Mucosa of gallbladder (tissue), 1 donor: ENCODE data around the gene ACAD10. TPM values are rescaled to one million over a fixed set of nuclear protein-coding genes. Genes with fewer than 3 reads are reported as not detected.
"Not testable (repeated sequence)": the region's sequence is repeated elsewhere in the genome, so short reads cannot be mapped to it uniquely, and the experiment has no call there.

Experiments used
- DNase-seq: peaks from one replicate; pipeline ENCODE4 v3.0.0-alpha.2; 2020; ENCODE audit warnings: low spot score
- total RNA-seq: library from RNA; stranded (reverse); gene quantifications from one replicate; pipeline ENCODE4 v1.2.1, GENCODE V29; 2021
- donor health status: DM: no; HTN: no; CAD: no.

Gene ACAD10
- total RNA-seq, 1 donor from 2014 or later: 34.2 TPM

DNA sequence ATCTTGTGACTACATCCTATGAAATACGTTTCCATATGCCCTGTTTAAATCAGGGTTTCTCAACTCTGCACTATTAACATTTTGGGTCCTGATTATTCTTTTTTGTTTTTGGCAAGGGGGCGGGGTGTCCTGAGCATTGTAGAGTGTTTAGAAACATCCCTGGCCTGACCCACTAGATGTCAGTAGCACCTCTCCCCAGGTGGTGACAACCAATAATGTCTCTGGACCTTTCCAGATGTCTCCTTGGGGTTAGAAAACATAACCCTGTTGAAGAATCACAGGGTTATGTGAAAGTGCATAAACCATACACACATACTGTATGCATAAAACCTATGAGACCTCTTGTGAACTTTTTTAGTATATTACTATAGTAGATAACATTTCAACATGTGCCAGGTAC is 1.4 kb downstream of the ACAD10 start:
- no peak for DNase-seq

DNA sequence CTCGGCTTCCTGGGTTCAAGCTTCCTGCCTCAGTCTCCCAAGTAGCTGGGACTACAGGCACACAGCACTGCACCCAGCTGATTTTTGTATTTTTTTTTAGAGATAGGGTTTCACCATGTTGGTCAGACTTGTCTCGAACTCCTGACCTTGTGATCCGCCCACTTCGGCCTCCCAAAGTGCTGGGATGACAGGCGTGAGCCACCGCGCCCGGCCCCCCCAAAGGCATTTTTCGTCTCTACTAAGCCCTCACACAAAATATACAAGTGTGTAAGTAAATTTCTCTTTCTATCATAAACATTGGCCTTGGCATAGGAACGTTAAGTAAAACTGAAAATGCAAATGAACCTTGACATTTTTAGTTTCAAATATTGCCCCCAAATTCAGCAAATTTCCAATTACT is 2.1 kb downstream of the ACAD10 start:
- DNase-seq: no peak

DNA sequence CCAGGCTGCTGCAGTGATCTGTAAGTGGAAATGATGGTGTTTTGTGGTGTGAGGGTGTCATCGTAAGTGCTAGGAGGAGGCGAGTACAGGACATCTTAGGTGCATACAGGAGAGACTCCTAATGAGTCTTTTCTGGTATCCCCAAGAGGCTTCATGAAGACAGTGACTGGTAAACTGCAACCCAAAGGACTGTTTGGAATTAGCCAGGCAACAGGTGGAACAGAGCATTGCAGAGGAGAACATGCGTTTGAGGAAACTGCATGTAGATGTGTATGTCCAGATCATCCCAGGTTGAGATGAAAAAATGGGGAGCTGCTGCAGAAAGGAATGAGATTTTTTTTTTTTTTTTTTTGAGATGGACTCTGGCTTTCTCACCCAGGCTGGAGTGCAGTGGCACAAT is 5.4 kb downstream of the ACAD10 start:
- DNase-seq: no peak

DNA sequence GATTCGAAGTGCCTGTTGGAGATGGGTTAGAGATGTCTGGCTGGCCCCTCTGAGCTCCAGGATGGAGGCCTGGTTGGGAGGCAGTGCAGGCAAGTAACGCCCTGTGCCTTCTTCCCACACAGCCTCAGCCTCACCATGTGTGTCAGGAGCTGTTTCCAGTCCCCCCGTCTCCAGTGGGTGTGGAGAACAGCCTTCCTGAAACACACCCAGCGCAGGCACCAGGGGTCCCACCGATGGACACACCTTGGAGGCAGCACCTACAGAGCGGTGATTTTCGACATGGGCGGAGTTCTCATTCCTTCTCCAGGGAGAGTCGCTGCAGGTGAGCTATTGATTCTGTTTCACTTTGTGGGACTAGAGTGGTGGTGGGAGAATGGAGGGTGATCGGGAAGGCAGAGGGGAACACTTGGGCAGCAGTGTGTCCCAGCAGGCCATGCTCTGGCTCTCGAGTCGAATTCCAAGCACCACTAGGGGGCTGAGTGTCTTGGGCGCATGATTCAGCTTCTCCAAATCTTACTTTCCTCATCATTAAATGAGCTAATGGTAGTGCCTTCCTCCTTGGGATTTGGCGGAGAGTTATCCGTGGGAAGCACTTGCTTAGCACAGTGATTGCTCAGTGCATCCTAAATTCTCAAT is 6.8 kb downstream of the ACAD10 start:
- no peak for DNase-seq

DNA sequence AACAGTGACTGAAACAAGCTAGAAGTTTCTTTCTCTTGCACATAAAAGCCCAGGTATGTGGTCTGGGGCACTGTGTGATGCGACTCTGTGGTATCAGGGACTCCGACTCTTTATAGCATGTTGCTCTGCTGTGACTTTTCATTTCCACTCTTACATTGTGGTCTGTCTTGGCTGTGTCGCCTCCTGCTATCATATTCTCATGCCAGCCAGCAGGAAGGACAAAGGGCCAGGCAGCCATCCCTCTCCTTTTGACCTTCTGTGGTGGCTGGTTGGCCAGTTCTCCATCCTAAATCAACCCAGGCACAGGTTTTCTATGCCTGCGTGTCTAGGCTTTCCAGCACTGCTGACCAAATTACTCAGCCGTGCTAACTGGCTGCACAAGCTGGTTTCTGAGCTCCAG is 8.0 kb downstream of the ACAD10 start:
- no peak for DNase-seq

DNA sequence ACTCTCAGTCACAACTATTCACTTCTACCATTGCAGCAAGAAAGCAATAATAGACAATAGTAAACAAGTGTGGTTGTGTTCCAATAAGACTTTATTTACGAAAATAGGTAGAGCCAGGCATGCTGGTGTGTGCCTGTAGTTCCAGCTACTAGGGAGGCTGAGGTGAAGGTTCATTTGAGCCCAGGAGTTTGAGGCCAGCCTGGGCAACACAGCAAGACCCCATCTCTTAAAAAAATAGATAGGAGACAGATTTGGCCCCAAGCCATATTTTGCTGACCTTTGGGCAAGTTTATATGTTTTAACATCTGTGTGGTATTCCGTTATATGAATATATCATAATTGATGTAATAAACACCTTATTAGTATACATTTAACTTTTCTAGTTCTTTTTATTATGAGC is 14.1 kb downstream of the ACAD10 start:
- DNase-seq: no peak

DNA sequence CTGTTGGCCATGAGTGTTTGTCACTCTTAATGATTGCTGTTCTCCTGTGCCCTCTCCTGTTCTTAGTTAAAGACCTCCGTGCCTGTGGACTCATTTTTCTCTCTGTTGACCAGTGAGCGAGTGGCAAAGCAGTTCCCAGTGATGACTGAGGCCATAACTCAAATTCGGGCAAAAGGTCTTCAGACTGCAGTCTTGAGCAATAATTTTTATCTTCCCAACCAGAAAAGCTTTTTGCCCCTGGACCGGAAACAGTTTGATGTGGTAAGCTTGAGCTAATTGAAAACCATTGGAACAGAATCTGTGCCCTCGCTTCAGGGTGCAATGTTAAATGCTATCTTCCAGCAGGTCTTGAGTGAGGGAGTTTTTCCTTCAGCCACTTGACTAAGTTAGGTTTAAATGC is 19.8 kb downstream of the ACAD10 start:
- no peak for DNase-seq

DNA sequence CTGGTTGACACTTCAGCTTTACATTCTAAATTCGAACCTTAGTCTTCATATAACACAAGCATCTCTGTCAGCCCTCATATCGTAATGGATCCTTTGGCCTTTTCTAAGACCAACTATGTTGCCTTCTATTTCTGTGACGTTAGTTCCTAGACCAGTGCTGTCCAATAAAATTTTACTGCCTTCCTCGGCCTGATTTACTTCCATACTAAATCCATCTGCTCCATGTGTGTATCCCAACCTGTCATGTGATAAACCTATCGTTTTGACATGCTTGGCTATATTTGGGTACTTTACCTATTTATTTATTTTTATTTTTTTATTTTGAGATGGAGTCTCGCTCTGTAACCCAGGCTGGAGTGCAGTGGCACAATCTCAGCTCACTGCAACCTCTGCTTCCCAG is 20.3 kb downstream of the ACAD10 start:
- no peak for DNase-seq

DNA sequence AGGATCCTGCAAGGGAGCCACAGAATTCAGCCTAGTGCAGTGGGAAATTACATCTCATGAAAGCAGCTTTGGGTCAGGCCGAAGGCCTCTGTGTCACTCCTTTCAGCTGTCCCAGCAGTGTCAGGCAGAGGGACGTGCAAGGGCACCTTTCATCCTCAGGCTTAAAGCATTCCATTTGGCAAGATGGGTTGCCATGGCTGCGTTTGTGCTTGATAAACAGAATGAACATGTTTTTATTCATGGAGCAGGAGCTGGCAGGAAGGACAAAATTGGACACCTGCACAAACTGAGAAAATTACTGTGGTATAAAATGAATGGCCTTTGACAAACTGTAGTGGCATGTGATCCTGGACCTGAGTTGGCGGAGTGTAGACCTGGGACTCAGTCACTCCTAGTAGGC is 29.4 kb downstream of the ACAD10 start:
- no peak for DNase-seq

DNA sequence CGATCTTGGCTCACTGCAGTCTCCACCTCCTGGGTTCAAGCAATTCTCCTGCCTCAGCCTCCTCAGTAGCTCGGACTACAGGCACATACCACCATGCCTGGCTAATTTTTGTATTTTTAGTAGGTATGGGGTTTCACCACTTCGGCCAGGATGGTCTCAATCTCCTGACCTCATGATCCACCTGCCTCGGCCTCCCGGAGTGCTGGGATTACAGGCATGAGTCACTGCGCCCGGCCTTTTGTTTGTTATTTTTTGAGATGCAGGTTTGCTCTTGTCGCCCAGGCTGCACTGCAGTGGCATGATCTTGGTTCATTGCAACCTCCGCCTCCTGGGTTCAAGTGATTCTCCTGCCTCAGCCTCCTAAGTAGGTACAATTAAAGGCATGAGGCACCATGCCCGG is 33.5 kb downstream of the ACAD10 start:
- not testable (repeated sequence) for DNase-seq

DNA sequence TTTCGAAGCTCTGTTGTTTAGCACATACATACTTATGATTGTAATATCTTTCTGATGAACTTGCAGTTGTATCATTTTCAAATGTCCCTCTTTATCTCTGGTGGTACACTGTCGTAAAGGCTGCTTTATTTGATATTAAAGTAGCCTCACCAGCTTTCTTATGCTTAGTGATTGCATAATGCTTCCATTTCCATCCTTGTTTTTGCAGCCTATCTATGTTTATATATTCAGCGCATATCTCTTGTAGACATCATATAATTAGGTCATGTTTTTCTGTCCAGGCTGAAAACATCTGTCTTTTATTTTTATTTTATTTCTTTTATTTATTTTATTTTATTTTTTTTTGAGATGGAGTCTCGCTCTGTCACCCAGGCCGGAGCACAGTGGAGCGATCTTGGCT is 34.6 kb downstream of the ACAD10 start:
- DNase-seq: no peak

DNA sequence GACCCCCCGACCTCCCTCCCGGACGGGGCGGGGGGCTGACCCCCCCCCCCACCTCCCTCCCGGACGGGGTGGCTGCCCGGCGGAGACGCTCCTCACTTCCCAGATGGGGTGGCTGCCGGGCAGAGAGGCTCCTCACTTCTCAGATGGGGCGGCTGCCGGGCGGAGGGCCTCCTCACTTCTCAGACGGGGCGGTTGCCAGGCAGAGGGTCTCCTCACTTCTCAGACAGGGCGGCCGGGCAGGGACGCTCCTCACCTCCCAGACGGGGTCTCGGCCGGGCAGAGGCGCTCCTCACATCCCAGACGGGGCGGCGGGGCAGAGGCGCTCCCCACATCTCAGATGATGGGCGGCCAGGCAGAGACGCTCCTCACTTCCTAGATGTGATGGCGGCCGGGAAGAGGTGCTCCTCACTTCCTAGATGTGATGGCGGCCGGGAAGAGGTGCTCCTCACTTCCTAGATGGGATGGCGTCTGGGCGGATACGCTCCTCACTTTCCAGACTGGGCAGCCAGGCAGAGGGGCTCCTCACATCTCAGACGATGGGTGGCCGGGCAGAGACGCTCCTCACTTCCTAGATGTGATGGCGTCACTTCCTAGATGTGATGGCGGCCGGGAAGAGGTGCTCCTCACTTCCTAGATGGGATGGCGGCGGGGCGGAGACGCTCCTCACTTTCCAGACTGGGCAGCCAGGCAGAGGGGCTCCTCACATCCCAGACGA is 38.0 kb downstream of the ACAD10 start:
- not testable (repeated sequence) for DNase-seq

DNA sequence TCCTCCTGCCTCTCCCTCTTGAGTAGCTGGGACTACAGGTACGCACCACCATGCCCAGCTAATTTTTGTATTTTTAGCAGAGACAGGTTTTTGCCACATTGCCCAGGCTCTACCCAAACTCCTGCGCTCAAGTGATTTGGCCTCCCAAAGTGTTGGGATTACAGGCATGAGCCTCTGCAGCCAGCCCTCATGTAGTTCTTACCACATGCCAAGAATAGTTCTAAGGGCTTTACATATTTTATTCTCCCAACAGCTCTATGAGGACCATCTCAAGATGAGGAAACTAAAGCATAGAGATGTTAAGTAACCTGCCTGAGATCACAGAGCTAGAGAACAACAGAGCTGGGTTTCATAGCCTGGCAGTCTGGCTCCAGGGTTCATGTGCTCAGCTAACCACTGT is 42.9 kb downstream of the ACAD10 start:
- DNase-seq: no peak

DNA sequence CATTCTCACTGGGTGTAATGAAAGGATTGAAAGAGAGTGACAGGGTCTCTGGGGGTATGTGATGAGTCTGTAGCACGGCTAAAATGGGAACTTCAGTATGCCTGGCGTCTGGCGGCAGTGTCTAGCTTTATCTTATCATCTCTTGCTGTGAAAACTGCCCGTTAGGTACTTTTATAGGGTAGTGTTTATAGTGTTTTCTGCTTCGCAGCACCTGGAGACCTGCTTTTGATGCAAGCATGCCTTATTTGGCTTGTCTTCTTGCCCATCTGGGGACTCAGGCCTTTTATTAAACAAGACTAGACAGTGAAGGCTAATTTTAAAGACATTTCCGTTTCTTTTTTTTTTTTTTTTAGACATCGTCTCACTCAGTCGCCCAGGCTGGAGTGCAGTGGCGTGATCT is 44.6 kb downstream of the ACAD10 start:
- DNase-seq: no peak

DNA sequence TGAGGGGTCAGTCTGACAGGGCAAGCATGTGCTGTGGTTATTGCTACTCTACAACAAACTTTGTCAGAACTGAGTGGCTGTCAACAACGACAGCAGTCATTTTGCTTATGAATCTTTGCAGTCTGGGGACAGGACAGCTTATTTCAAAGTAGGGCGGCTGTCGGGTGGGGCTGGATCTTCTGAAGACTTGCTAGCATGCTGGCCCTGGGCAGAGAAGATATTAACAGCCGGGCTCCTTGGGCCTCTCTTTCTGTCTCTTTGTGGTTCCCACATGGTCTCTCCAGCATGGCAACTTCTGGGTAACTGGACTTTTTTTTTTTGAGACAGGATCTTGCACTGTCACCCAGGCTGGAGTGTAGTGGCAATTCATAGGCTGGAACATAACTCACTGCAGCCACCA is 46.9 kb downstream of the ACAD10 start:
- DNase-seq: no peak

DNA sequence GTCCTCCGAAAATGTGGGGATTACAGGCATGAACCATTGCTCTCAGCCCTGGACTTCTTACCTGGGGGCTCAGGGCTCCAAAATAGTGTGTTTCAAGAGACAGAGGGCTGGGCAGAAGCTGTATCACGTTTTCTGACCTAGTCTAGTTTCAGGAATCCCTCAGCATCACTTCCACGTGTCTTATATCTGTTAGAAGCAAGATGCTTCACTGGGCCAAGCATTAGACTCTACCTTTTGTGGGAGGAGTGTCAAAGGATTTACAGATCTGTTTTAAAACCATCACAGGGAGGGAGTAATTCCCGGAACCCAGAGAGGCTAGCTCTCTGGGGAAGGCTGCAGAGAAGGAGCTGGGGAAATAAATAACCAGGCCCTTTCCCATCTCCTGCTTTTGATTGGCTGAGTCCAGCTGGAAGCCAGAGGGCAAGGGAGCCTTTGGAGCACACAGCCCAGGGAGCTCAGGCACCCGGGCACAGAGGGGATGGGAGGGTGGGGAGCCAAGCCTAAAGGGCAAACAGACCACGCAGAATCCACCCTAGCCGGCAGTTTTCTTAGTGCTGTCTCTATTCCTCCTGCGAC is 47.6 kb downstream of the ACAD10 start:
- no peak for DNase-seq

DNA sequence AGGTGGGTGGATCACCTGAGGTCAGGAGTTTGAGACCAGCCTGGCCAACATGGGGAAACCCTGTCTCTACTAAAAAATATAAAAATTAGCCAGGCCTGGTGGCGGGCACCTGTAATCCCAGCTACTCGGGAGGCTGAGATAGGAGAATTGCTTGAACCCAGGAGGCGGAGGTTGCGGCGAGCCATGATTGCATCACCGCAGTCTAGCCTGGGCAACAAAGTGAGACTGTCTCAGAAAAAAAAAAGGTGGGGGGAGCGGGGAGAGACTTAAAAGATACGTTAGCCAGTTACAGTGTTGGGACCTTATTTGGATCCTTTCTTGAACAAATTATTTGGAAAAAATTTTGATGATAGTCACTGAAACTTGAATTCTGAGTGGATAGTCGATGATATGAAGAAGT is 53.7 kb downstream of the ACAD10 start:
- not testable (repeated sequence) for DNase-seq

DNA sequence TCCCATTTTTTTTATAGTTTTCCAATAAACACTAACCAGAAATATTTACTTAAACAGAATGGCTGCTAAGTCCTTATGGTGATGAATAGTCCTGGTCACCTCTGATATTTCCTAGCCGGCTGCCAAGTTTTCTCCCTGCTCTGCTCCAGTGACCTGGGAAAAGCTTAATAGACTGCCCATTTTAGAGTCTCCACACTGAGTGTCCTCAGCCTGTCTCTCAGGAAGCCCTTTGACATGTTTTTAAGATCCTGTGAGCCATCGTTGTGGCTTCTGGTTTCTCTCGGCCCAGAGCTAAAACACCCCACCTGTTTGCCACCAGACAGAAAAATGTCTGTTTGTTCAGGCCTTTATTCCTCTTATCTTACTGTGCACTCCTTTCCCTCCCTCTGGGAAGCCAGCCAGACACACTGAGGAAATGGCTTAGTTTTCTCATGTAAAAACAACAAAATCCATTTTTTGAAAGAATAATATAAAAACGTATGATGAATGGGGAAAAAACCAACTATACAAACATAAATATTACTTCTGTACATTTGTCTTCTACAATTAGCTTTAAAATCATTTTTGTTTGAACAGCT is 55.5 kb downstream of the ACAD10 start:
- no peak for DNase-seq

DNA sequence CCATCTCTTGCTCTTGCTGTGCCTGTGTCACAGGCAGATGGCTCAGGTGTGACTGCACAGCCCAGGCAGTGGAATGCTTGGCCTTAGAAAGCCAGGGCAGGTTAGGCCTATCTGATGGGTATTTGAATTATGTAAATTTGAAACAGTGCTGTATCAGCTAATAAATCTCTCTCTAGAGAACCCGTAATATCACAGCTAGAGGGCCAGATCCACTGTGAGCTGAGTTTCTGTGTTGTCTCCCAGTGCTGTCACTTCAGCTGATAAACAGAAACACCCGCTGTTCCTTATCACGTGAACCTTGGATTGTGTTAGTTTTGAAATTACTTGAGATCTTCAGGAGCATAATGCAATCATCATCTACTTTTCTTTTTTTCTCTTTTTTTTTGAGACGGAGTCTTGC is 59.4 kb downstream of the ACAD10 start:
- DNase-seq: no peak

DNA sequence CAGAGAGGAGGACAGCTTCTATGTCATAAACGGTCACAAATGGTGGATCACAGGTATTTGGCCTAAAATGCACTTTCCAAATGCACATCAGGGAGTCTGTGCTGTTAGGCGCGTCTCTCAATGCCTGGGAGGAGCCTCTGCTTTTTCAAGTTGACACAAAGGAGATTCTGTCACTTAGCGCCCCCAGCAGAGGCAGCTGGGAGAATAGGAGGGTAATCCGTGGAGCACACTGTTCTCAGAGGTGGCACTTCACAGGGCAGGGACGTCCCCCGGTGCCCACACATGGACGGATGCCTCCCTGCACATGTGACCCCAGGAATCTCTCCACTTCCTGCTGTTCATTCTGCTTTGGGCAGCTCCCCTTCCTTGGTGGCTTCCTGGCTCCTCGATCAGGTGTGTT is 61.5 kb downstream of the ACAD10 start:
- DNase-seq: no peak

DNA sequence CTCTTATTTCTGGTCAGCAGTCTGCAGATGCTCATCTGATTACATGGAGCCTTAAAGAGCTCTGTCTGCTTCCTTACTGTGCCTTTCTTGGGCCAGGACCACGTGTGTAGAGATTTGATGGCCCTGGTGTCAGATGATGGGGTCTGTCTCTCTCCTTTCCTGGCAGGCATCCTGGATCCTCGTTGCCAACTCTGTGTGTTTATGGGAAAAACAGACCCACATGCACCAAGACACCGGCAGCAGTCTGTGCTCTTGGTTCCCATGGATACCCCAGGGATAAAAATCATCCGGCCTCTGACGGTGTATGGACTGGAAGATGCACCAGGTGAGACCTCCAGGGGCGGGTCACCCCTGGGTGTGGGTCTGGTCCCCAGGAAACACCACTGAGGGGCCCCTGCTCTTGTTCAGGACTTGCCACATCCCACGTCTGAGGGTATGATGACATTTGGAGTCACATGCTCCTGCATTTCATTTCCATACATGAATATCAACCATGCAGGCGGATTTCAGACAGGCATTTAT is 62.4 kb downstream of the ACAD10 start:
- no peak for DNase-seq

DNA sequence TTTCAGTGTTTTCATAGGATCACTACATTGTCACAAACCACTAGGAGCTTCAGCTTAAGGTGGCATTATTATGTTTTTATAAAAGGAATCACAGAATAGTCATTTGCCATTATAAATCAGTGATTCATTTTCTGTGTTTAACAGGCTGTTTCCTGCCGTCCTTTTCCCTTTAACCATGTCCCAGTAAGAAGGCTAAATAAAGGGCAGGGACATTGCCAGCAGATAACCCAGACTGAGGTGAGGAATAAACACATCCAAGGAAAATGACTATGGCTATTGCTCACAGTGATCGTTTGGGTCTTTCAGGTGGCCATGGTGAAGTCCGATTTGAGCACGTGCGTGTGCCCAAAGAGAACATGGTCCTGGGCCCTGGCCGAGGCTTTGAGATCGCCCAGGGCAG is 63.0 kb downstream of the ACAD10 start:
- no peak for DNase-seq

DNA sequence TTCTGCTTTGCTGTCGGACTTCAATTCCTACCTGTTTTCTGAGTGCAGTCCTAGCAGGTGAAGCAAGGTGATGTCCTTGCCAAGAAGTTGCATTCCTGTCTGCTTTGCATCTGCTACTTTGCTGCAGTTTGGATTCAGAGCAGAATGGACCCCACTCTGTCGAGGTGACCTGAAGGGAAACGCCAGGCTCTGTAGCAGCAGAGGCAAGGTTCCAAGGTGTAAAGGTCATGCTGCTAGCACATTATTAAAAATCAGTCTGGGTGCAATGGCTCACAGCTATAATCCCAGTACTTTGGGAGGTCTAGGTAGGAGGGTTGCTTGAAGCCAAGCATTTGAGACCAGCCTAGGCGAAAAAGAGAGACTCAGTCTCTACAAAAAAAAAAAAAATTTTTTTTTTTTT is 63.5 kb downstream of the ACAD10 start:
- no peak for DNase-seq
